SK-N-SH (cell line): Measurements from ENCODE around the gene CENPX. TPM values are rescaled to one million over a fixed set of nuclear protein-coding genes. Genes with fewer than 3 reads are reported as not detected.

Experiments
- CTCF ChIA-PET: fragments of 300-600, 350-600 bp; formaldehyde crosslinking; extraction: SDS; loops from one replicate; lab custom pipeline; 2021; lab: Yijun Ruan, JAX
- POLR2A ChIA-PET: fragments of 350-600 bp; sonication (Branson Sonifier 250); formaldehyde crosslinking; extraction: SDS; loops from one replicate; lab custom pipeline; 2020; ENCODE audit warnings: antibody characterized with exemption, inconsistent platforms; lab: Yijun Ruan, JAX
- DNase-seq: peaks from one replicate; pipeline ENCODE4 v3.0.0; 2012
- H2AFZ ChIP-seq: fragments of 200-600 bp; sonication (generic); 2 replicates; pipeline ENCODE4 v1.8.1; 2016; ENCODE audit warnings: antibody characterized with exemption, mild to moderate bottlenecking, low read depth
- H3F3A ChIP-seq: fragments of 200-600 bp; sonication (generic); replicated peaks from 2 replicates; pipeline ENCODE3; 2016; ENCODE audit warnings: antibody characterized with exemption, mild to moderate bottlenecking; ENCODE audit not compliant: insufficient read depth
- H3K27ac ChIP-seq, 2 experiments: fragments of 200-500 bp in 1 of 2; fragments of 200-600 bp in 1 of 2; sonication (Bioruptor generic) in 1 of 2; sonication (generic), shearing (Covaris generic) in 1 of 2; 2 replicates each; pipeline versions ENCODE4 v1.5.1 to v1.6.1; 2014 to 2016; ENCODE audit warnings: low read depth in 2 of 2, inconsistent platforms in 1 of 2, low read length in 1 of 2, mild to moderate bottlenecking in 1 of 2, mixed read lengths in 1 of 2
- H3K27me3 ChIP-seq: fragments of 200-600 bp; sonication (generic), shearing (Covaris generic); 2 replicates; pipeline ENCODE4 v1.6.1; 2016; ENCODE audit warnings: mixed run types; ENCODE audit not compliant: insufficient read depth
- H3K36me3 ChIP-seq, 2 experiments: fragments of 200-500 bp in 1 of 2; fragments of 200-600 bp in 1 of 2; sonication (Bioruptor generic) in 1 of 2; sonication (generic) in 1 of 2; replicated peaks in 1 of 2; 2 replicates each; pipeline versions ENCODE3 to v1.5.1; 2014 to 2016; ENCODE audit warnings: low read length in 1 of 2, mild to moderate bottlenecking in 1 of 2; ENCODE audit not compliant: insufficient read depth in 2 of 2, control insufficient read depth in 1 of 2
- H3K4me1 ChIP-seq, 2 experiments: fragments of 200-500 bp in 1 of 2; fragments of 200-600 bp in 1 of 2; sonication (Bioruptor generic) in 1 of 2; sonication (generic), shearing (Covaris generic) in 1 of 2; 2 replicates each; pipeline versions ENCODE4 v1.5.1 to v1.6.1; 2014 to 2016; ENCODE audit warnings: low read depth in 1 of 2, low read length in 1 of 2, mixed run types in 1 of 2; ENCODE audit not compliant: insufficient read depth in 2 of 2, control insufficient read depth in 1 of 2
- H3K4me2 ChIP-seq: fragments of 200-600 bp; sonication (generic), shearing (Covaris generic); 2 replicates; pipeline ENCODE4 v1.6.1; 2017; ENCODE audit warnings: mixed run types
- H3K4me3 ChIP-seq, 2 experiments: fragments of 200-500 bp in 1 of 2; fragments of 200-600 bp in 1 of 2; sonication (Bioruptor generic) in 1 of 2; sonication (generic), shearing (Covaris generic) in 1 of 2; 2 replicates each; pipeline versions ENCODE4 v1.5.1 to v1.8.1; 2014 to 2016; ENCODE audit warnings: low read depth in 2 of 2, inconsistent platforms in 1 of 2, low read length in 1 of 2, mild to moderate bottlenecking in 1 of 2, mixed read lengths in 1 of 2, moderate library complexity in 1 of 2
- H3K79me2 ChIP-seq: fragments of 200-600 bp; sonication (generic); 2 replicates; pipeline ENCODE4 v1.8.1; 2017; ENCODE audit warnings: mild to moderate bottlenecking; ENCODE audit not compliant: insufficient read depth
- H3K9ac ChIP-seq: fragments of 200-600 bp; sonication (generic); 2 replicates; pipeline ENCODE4 v1.6.1; 2017; ENCODE audit warnings: mixed run types
- H3K9me2 ChIP-seq: fragments of 200-600 bp; sonication (generic); 2 replicates; pipeline ENCODE4 v1.6.1; 2017; ENCODE audit warnings: mixed run types
- H3K9me3 ChIP-seq: fragments of 200-600 bp; sonication (generic); 2 replicates; pipeline ENCODE4 v1.6.1; 2017; ENCODE audit warnings: mixed run types, mild to moderate bottlenecking, moderate library complexity
- H4K20me1 ChIP-seq: fragments of 200-600 bp; sonication (generic); 2 replicates; pipeline ENCODE4 v1.6.1; 2017; ENCODE audit warnings: mild to moderate bottlenecking, mixed run types; ENCODE audit not compliant: insufficient read depth
- CHD2 ChIP-seq: fragments of 150-350 bp; IDR thresholded peaks from 2 replicates; pipeline ENCODE4 v1.6.1; 2018; ENCODE audit warnings: low read length; ENCODE audit not compliant: partially characterized antibody
- JUND ChIP-seq: IDR thresholded peaks from 2 replicates; pipeline ENCODE4 v1.4.0; 2012
- NFIC ChIP-seq: IDR thresholded peaks from 2 replicates; pipeline ENCODE4 v1.4.0; 2012; ENCODE audit warnings: borderline replicate concordance
- RAD21 ChIP-seq: IDR thresholded peaks from 2 replicates; pipeline ENCODE4 v1.6.1; 2012; ENCODE audit warnings: mild to moderate bottlenecking, low read length
- RCOR1 ChIP-seq: fragments of 150-350 bp; IDR thresholded peaks from 2 replicates; pipeline ENCODE4 v1.6.1; 2017; ENCODE audit warnings: antibody characterized with exemption, low read length
- TAF1 ChIP-seq: IDR thresholded peaks from 2 replicates; pipeline ENCODE4 v1.6.1; 2012; ENCODE audit warnings: low read depth, mild to moderate bottlenecking, low read length, moderate library complexity, borderline replicate concordance
- TCF12 ChIP-seq: IDR thresholded peaks from 2 replicates; pipeline ENCODE4 v1.4.0; 2012
- TEAD4 ChIP-seq: IDR thresholded peaks from 2 replicates; pipeline ENCODE4 v1.4.0; 2012; ENCODE audit warnings: mild to moderate bottlenecking, borderline replicate concordance; ENCODE audit not compliant: insufficient read depth
- WGBS: methylation state at CpG from one replicate; pipeline ENCODE4 v1.1.6; 2017; ENCODE audit warnings: low lambda C conversion rate; 5-methylcytosine and 5-hydroxymethylcytosine counted together
- polyA plus RNA-seq, 3 experiments: library from polyadenylated mRNA; depleted of rRNA; stranded (reverse); fragments of >200 nt; gene quantifications; 2 replicates each; pipeline ENCODE4 v1.2.3, GENCODE V29; 2012
- TF ChIP-seq, protein P1 (sequence below): fragments of 150-350 bp; IDR thresholded peaks from 2 replicates; pipeline ENCODE4 v1.6.1; 2016; ENCODE audit warnings: mild to moderate bottlenecking, low read depth, low read length
- TF ChIP-seq, protein P2 (sequence below): IDR thresholded peaks from 2 replicates; pipeline ENCODE4 v1.4.0; 2012; ENCODE audit warnings: low read depth, borderline replicate concordance
- TF ChIP-seq, protein P3 (sequence below): fragments of 200-600 bp; sonication (generic); IDR thresholded peaks from 2 replicates; pipeline ENCODE4 v1.6.1; 2017; ENCODE audit warnings: antibody characterized with exemption, mild to moderate bottlenecking, moderate library complexity
- TF ChIP-seq, protein P4 (sequence below): IDR thresholded peaks from 2 replicates; pipeline ENCODE4; 2012
- TF ChIP-seq, protein P5 (sequence below): IDR thresholded peaks from 2 replicates; pipeline ENCODE4 v1.4.0; 2012; ENCODE audit warnings: low read depth, borderline replicate concordance

The CENPX gene
- polyA plus RNA-seq, 1 of the 3 experiments (the other 2 are of a cell fraction) = 255 TPM

DNA sequence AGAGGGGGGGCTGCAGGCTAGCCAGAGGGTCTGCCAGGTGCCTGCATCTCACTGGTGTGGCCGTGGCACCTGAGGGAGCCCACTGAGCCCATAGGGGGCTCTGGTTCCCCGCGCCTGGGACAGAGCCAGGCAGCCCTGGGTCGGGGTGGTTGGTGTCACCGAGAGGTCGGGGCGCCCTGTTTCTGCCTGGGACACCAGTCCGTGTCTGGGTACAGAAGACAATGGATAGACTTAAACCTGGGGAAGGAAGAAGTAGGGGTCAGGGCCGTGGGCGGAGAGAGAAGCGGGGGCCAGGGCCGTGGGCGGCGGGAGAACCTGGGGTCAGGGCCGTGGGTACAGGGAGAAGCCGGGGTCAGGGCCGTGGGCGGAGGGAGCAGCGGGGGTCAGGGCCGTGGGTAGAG, 25.9 kb upstream of the CENPX start:
- no peak overlapping the region for H3K9ac ChIP-seq
- H3K27ac ChIP-seq = no peak overlapping the region
- H3K4me2 ChIP-seq = no peak overlapping the region
- 95% methylated on average over 15 of the region's 20 CpGs for WGBS
- ChIA-PET POLR2A (no interaction called here), CTCF (interaction anchor here (2.5 to 4.1 kb wide), 3 partner anchors 12 to 27 kb away, joined by 10 to 45 read pairs (median 42); partner anchors contain the start of genes DCXR and RAC3)
- no peak overlapping the region for H3K4me3 ChIP-seq
- H3K4me1 ChIP-seq = peaks cover 0 to 22% of the 10 kb centered on the region in 2 experiments; a peak in 2 of 4 replicates
- H3K27me3 ChIP-seq = no peaks in the 10 kb centered on the region
- no peak for DNase-seq
- H3F3A ChIP-seq = peaks cover 5% of the 10 kb centered on the region
- TF ChIP-seq NFIC (no peak), RCOR1 (no peak), RAD21 (no peak), JUND (no peak), CHD2 (no peak), TAF1 (no peak), TEAD4 (no peak), TCF12 (no peak)
- TF ChIP-seq, protein P1, sequence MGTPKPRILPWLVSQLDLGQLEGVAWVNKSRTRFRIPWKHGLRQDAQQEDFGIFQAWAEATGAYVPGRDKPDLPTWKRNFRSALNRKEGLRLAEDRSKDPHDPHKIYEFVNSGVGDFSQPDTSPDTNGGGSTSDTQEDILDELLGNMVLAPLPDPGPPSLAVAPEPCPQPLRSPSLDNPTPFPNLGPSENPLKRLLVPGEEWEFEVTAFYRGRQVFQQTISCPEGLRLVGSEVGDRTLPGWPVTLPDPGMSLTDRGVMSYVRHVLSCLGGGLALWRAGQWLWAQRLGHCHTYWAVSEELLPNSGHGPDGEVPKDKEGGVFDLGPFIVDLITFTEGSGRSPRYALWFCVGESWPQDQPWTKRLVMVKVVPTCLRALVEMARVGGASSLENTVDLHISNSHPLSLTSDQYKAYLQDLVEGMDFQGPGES = no peak
- TF ChIP-seq, protein P2, sequence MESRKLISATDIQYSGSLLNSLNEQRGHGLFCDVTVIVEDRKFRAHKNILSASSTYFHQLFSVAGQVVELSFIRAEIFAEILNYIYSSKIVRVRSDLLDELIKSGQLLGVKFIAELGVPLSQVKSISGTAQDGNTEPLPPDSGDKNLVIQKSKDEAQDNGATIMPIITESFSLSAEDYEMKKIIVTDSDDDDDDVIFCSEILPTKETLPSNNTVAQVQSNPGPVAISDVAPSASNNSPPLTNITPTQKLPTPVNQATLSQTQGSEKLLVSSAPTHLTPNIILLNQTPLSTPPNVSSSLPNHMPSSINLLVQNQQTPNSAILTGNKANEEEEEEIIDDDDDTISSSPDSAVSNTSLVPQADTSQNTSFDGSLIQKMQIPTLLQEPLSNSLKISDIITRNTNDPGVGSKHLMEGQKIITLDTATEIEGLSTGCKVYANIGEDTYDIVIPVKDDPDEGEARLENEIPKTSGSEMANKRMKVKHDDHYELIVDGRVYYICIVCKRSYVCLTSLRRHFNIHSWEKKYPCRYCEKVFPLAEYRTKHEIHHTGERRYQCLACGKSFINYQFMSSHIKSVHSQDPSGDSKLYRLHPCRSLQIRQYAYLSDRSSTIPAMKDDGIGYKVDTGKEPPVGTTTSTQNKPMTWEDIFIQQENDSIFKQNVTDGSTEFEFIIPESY = no peak
- TF ChIP-seq, protein P3, sequence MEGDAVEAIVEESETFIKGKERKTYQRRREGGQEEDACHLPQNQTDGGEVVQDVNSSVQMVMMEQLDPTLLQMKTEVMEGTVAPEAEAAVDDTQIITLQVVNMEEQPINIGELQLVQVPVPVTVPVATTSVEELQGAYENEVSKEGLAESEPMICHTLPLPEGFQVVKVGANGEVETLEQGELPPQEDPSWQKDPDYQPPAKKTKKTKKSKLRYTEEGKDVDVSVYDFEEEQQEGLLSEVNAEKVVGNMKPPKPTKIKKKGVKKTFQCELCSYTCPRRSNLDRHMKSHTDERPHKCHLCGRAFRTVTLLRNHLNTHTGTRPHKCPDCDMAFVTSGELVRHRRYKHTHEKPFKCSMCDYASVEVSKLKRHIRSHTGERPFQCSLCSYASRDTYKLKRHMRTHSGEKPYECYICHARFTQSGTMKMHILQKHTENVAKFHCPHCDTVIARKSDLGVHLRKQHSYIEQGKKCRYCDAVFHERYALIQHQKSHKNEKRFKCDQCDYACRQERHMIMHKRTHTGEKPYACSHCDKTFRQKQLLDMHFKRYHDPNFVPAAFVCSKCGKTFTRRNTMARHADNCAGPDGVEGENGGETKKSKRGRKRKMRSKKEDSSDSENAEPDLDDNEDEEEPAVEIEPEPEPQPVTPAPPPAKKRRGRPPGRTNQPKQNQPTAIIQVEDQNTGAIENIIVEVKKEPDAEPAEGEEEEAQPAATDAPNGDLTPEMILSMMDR = no peak
- TF ChIP-seq, protein P4, sequence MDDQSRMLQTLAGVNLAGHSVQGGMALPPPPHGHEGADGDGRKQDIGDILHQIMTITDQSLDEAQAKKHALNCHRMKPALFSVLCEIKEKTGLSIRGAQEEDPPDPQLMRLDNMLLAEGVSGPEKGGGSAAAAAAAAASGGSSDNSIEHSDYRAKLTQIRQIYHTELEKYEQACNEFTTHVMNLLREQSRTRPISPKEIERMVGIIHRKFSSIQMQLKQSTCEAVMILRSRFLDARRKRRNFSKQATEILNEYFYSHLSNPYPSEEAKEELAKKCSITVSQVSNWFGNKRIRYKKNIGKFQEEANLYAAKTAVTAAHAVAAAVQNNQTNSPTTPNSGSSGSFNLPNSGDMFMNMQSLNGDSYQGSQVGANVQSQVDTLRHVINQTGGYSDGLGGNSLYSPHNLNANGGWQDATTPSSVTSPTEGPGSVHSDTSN = no peak
- TF ChIP-seq, protein P5, sequence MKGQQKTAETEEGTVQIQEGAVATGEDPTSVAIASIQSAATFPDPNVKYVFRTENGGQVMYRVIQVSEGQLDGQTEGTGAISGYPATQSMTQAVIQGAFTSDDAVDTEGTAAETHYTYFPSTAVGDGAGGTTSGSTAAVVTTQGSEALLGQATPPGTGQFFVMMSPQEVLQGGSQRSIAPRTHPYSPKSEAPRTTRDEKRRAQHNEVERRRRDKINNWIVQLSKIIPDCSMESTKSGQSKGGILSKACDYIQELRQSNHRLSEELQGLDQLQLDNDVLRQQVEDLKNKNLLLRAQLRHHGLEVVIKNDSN = no peak
- peaks cover 14% of the 10 kb centered on the region; the same call in 1 of the 2 replicates for H4K20me1 ChIP-seq
- H3K9me3 ChIP-seq = no peaks in the 10 kb centered on the region
- no peaks in the 10 kb centered on the region for H3K9me2 ChIP-seq
- H2AFZ ChIP-seq = no peak overlapping the region
- peaks cover 15 to 40% of the 10 kb centered on the region in 2 experiments for H3K36me3 ChIP-seq
- peaks cover 31% of the 10 kb centered on the region for H3K79me2 ChIP-seq
